Stimulated activated CD8-positive, alpha-beta memory T cell treated with anti-CD3 and anti-CD28 coated beads, Interleukin-7, amount 100 ng/mL, for 24 hours (primary cell): ENCODE data around the gene ABCC8.
A peak's percentile ranks its signal among the peaks of the same experiment; 100 is the strongest.

Experiments
- DNase-seq: peaks from one replicate; pipeline ENCODE4 v3.0.0-alpha.2; 2020; ENCODE audit warnings: low read depth

Gene ABCC8

DNA sequence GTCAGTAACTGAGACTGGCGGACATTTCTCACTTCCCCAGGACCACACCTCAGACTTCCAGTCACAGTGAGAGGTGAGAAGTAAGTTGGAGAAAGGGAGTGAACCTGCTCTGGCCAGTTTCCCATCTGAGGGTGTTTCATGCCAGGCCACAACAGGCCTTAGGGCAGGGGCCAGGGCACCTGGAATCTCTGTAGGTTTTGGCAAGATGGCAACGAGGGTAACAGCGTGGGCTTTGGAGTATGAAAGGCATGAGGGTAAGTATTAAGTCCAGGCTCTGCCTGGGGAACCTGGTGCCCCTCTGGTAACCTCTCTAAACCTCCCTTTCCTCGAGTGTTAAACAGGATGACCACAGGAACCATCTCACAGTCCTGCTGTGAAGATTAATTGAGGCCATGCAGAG lies 28.5 kb upstream of the ABCC8 start:
- no peak for DNase-seq

DNA sequence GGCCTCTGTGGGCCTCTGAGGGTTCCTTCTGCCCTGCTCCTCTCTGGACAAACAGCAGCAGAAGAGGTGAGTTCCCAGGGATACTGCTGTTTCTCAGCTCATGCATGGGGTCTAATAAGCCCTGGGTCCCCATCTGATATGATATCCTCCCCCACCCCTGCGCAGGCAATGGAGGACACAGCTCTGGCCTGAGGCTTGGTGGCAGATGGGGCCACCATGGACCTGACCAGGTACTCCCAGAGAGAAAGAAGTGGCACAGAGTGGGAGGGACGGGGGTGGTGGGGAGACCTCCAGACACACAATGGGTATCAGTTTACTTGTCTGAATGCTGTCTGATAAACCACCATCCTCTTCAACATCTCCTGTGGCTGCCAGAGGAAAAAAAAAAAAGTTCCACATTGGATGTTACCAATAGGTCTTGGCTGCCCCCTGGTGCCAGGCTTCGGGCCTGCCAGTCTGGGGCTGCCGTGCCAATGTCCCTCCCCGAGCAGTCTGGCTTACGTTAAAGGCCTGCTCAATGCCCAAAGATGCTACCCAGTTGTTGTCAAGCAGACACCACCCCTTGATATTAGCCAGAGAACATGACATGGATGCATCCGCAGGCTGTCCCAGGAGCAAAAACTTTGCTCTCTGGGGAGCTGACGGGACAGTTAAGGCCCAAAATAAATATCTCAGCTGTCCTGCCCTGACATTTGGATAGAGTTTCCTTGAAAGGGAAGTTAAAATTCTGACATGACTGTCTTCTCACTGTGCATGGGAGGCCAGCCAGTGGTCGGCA lies 27.9 kb upstream of the ABCC8 start:
- peak; percentile 52 for DNase-seq

DNA sequence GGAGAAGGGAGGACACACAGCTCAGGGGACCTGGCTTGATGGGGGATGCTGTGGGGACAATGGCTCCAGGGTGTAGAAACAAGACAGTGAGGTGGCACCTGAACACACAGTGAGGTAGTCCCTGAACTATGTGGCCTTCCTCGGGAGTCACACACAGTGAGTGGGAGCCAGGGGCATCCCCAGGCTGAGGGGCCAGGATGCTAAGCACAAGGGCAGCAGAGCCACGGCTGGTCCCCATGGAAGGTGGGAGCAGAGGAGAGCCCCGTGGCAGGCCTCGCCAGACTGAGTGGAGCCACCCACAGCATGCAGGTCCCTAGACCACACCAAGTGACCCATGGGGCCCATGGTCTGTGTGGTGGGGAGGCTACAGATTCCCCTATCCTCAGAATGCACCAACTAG lies 26.0 kb upstream of the ABCC8 start:
- no peak for DNase-seq

DNA sequence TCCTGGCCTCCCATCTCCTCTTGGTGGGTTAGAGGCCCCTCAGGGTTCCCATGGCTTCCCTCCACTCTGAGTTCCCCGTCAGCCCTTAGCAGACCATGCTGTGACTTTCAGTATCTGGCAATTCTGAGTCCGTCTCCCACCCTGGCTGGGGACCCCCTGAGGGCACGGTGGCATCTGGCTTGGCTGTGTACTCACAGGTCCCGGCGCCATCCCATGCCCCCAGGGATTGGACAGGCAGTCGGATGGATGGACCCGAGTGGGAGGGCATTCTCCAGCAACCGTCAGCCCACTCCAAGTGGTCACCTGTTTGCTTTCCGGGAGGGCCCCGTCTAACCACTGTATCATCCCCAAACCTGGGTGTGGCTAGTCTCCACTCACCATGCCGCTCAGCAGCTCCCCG lies 24.0 kb upstream of the ABCC8 start:
- DNase-seq = no peak

DNA sequence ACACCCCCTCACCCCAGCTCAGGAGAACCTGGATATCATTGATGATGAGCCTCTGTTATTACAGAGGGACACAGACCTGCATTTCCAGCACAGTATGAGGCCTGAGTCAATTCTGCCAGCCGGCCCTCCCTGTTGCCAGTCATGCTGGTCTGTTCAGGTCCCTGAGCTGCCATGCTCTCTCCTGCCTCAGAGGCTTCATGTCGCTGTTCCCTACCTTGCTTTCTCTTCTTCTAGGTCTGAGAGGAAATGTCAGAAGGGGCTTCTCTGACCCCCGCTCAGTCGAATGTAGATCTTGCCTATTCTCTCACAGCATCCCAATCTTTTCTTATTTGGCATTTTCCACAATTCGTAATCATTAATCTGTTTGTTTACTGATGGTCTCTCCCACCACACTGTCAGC lies 21.8 kb upstream of the ABCC8 start:
- no peak for DNase-seq

DNA sequence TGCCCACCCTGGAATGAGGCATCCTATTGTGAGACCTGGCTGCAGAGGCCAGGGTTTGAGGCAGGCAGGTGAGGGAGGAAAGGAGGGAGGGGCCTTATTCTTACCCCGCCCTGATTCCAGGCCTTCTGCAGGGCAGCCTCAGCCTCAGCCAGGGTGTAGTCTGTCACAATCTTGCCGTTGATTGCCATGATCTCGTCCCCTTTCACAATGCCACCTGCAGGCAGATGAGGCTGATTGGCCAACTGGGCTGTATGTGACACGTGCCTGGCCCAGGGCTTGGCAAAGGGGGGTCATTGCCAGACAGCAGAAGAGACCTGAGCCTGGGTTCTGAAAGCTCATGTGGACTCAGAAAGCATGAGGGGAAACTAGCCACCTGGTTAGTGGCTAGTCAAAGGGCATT lies 21.4 kb upstream of the ABCC8 start:
- DNase-seq = no peak

DNA sequence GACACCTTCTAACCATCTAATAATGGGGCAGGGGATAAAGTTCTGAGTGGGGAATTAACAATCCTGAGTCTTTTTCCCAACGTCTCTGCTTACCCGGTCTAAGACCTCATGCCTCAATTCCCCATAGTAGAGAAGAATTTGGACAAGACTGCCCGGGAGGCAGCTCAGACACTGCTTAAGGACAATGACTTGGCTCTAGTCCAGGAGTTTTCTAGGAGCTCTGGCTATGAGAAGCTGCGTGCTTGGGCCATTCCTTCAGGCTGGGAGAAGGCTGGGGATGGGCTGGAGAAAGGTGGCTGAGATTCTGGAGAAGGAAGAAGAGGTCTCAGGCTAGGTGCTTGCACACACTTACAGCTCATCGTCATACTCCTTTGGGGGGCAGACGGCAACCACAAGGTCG lies 19.8 kb upstream of the ABCC8 start:
- no peak for DNase-seq

DNA sequence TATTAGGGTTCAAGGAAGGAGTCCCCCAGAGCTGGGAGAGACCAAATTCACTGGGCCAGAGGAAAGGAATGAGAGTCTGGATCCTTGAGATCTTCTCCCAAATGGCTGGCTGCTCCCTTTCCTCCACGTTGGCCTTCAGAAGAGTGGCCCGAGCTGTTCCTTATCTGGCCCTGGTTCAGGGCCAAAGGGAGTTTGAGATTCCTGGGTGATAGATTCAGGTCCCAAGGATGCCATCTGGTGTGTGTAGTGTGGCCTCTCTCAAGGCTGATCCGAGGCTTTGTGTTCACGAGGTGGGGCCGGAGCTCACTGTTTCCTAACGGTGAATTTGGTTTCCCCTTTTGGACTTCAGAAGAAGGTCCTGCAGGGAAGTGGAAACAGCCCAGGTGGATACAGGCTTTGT lies 17.4 kb upstream of the ABCC8 start:
- no peak for DNase-seq

DNA sequence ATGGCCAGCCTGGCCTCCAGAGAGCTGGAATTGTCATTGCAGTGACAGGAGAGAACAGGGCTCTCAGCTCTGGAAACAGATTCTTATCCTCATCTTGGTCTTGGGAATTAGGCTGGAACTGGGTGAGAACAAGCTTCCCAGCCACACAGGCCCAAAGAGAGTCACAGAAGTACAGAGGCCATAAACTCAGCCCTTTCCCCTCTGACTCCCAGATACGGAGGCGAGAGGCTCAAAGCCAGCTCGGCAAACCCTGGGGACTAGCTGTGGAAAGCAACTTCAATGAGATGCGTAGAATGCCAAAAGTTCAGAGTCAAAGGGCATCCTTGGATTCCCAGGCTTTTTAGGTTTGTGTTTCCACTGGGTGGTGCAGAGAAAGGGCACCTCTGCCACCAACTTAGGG lies 14.3 kb upstream of the ABCC8 start:
- no peak for DNase-seq

DNA sequence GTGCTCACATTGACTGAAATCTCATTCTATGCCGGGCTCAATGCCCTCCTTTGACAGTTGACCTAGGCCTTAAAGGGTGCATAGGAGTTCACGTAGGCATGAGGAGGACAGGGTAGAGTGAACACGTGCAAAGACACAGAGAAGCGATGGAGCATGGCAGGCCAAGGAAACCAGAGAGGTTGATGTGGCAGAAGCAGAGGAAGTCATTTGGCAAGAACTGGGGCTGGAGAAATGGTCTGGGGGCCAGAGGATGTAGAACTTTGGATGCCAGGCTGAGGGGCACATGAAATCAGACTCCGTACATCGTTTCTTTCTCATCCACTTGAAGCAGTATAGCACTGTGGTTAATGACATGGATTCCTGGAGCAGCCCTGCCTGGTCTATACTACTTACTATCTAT lies 13.6 kb upstream of the ABCC8 start:
- DNase-seq = no peak

DNA sequence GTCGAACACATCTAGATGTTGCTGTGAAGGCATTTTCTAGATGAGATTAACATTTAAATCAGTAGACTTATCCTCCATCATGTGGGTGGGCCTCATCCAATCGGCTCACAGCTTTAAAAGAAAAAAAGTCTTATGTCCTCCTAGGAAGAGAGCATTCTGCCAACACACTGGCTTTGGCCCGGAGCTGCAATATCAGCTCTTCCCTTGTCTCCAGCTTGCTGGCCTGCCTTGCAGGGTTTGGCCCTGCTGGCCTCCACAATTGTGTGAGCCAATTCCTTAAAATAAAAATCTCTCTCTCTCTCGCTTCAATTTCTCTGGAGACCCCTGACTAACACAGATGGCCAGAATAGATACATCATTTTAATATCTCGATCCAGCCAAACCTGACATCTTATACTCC lies 13.1 kb upstream of the ABCC8 start:
- DNase-seq = no peak

DNA sequence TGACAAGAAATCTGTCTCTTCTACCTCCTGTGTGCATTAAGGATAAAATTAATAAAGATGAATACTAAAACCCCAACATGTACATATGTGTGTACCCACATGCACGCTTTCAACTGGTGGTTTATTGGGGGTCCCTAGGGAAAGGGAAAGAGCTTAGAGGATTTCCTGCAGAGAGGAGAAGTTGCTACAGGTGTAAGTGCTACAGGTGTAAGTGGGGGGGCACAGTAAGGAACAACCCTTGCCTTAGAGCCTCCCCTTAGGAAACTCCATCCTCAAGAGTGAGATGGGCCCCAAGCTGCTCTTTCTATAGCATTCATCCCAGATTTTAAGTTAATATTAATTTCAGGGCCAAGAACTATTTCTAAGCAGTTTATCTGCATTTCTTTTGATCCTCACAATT lies 11.9 kb upstream of the ABCC8 start:
- no peak for DNase-seq

DNA sequence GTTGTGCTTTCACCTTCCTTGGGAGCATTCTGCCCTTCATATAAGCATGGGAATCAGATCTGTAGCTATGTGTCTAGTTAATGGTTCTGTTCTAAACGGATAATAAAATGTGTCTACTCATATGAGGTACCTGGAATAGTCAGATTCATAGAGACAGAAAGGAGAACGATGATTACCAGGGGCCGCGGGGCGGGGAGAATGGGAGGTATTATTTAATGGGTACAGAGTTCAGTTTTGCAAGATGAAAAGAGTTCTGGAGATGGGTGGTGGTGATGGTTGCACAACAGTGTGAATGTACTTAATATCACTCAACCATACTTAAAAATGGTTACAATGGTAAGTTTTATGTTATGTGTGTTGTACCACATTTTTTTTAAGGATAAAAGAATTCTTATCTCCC lies 10.0 kb upstream of the ABCC8 start:
- no peak for DNase-seq

DNA sequence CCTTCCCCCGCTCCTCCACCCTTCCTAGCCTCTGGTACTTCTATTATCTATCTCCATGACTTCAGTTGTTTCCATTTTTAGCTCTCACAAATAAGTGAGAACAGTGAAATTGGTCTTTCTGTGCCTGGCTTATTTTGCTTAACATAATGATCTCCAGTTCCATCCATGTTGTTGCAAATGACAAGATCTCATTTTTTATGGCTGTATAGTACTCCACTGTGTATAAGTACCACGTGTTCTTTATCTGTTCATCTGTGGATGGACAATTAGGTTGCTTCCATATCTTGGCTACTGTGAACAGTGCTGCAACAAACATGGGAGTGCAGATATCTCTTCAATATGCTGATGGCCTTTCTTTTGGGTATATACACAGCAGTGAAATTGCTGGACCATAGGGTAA lies 6.9 kb upstream of the ABCC8 start:
- no peak for DNase-seq

DNA sequence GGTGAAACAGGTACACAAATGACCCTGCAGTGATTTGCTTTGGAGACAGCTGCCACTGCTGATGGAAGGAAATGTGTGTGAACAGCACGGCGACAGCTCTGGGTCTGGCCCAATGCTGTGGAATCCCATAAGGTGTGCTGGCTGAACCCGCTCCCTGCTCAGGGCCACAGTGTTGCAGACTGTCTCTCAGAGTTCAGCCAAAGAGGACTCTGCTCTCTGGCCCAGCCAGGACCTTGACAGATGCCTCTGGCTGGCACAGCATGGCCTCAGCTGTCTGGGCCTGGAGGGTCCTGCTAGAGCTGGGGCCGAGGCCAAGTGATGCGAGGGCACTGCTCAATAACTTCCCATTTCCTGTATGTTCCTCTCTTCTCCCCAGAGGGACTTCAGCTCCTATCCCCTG lies 5.3 kb upstream of the ABCC8 start:
- no peak for DNase-seq

DNA sequence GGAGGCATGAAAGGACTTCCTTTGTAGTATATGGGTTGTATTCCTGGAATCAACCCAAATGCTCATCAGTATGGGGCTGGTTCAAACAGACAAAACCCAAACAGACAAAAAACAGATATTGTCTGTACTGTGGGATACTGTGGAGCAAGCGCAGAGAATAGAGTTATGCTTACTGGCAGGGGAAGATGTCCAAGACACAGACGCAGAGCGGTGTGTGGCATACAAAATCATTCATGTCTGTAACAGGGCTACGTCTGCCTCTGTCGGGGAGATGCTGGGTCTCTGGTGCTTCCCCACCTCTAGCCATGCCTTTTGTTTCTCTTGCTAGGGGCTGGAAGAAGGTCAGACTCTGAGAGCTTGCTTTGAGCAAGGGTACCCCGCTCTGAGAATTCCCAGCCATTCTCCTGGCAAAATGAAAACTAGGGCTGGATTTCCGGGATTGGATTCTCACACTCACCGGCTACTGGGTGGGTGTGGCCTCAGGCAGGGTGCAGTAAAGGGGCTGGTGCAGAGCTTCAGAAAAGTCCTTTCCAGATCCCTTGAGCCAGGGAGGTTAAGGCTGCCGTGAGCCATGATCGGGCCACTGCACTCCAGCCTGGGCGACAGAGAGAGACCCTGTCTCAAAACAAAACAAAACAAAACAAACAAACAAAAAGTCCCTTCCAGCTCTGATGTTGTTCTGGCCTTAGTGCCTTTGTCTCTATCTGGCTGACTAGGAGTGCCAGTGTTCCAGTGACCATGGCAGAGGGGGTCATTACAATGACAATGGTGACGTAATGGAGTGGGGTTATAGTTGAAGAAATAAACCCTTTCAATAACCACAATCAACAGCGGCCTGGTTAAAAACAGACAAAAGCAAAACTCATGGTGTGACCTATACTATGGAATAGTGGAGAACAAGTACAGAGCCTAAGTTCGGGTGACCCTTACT lies 2.9 kb upstream of the ABCC8 start:
- DNase-seq = no peak

DNA sequence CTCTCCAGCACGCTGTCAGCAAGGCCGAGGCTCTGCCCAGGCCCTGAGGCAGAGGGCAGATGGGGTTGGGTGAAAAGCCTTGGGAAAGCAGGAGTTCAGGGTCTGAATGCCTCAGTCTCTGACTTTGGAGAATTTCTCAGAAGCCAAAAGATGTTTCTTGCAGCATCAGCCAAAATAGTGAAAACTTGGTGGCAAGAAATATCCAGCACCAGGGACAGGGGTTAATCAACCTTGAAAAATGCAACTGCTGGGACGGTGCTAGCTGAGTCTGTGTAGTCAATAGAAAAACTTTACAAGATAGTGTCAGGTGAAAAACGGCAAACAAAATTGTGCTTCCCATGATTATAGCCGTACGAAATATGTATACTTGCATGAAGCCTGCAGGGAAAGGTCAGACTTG lies 1.4 kb upstream of the ABCC8 start:
- no peak for DNase-seq

DNA sequence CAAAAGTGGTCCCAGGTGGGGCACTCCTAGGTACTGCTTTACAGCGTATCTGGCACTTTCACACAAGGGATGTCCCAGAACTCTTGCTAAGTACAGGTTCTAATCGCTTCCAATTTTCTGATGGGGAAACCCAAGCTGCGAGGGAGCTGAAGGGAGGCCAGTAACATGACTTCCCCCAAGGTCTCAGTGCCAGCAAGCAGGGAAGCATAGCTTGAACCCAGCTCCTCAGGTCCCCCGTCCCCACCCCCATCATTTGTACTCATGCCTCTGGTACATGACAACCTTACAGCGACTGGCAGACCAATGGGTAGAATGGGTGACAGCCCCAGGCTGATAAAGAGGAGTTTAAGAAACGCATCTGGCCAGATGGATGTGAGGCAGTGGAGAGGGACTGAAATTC lies 716 bp upstream of the ABCC8 start:
- DNase-seq = no peak

DNA sequence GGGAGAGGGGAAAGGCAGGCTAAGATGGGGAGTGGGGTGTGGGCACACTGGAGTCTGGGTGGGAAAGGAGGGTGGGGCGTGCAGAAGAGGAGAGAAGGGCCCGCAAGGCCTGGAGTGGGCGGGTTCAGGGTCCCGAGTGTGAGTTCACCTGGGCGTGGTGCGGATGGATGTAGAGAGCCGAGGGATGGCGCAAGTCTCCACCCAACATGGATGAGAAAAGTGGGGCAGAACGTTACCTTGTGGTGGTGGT lies 364 bp upstream of the ABCC8 start:
- DNase-seq = no peak

DNA sequence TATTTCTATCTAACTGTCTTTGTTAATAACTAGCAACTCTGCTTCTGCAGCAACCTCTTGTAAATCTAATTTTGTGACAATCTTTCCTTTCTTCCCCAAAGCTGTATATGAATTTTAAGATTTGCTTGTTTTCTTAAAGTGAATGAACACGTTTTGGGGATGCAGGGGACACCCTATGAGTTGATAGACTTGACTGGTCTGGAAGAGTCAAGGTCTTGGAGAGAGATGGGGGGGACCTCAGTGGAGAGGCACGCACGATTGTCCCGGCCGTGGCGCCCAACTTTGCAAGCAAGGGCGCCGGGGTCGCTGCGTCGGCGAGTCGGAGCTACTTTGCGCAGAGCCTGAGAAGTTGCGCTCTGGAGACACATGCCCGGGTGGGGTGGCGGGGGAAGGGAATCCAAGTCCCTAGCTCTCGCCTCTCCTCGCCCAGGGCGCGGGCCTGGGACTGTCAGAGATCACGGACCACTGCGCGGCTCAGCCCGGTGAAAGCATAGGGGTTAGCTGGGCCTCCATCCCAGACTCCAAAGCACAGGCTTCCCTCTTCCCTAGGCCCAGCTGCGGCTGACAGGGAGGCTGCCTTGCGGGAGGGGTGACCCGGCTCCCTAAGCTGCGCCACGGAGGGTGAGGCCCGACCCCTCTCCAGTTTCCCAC lies 854 bp downstream of the ABCC8 start:
- DNase-seq = no peak

DNA sequence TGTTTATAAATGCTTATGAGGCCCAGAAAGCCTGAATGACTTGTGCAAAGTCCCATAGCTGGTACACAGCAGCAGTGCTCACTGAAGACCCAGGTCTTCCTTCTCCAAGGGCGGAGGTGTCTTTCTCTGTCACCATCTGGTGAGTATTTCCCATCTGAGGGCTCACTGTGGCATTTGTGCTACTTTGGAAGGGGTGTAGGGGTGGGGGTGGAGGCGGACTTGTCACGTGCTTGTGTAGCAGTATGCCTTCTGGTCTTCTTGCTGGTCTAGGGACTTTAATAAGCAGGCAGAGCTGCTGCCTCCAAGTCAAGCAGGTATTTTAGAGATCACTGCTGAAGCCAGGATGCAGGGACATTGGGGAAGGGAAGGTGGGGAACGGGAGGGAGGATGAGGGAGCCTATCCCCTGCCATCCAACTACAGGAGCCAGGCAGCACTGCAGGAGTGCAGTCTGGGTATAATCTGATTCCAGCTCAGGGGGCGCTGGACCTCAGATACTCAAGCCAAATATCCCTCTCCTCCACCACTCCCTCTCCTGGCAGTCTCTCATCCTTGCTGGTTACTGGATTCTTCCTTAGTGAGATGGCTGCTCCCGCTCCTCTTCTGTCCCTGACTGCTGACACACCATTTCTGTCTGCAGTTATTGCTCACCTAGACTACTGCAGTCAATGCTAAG lies 3.4 kb downstream of the ABCC8 start:
- DNase-seq = no peak

DNA sequence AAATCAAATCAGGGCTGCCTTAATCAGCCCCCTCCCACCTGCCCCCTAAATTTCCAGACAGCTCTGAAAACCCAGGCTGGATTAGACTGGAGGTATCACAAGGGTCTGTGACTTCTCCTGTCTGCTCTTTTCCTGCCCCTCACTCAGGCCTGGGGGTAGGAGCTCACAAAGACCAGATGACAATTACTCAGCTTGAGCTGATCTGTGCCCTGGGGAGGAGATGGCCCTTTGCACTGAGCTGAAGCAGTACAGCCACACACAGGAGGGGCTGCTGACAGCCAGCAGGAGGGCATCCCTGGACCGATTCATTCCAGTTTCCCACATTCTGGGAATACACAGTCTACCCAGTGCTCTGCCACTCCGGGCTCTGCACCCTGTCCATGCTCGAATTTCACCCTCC lies 4.2 kb downstream of the ABCC8 start:
- no peak for DNase-seq

DNA sequence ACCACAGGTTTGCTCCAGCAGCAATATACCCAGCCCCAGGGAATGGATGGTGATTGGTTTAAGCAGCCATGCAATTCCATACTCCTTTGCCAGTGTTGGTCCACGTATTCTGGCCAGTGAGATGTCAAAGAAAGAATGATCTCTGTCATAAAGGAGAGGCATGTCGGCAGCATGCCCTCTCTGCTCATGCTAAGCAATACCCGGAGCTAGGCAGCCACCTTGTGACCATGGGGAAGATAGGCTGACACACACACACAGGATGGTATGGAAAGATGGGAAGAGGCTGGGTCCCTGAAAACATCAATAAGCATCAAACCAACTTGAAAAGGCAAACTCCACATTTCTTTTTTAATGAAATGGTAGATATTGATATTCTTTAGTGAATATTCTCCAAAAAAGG lies 5.1 kb downstream of the ABCC8 start:
- DNase-seq = no peak
